PC-9 (cell line): ENCODE measurements around the gene HIPK4. TPM values are rescaled to one million over a fixed set of nuclear protein-coding genes. Genes with fewer than 3 reads are reported as not detected.

Experiments
- BruUV-seq: library from RNA; stranded (reverse); fragments of 400-500 nt; replicated peaks from 2 replicates; lab custom pipeline; 2021; lab: Mats Ljungman, UMichigan
- CTCF ChIA-PET: fragments of 300-600 bp; sonication (Branson Sonifier 250); formaldehyde crosslinking; loops from one replicate; lab custom pipeline; 2022; ENCODE audit warnings: antibody characterized with exemption; lab: Charles Lee
- POLR2A ChIA-PET: fragments of 300-600 bp; sonication (Branson Sonifier 250); formaldehyde crosslinking; loops from one replicate; lab custom pipeline; 2022; ENCODE audit warnings: antibody characterized with exemption; ENCODE audit not compliant: unreplicated experiment; lab: Charles Lee
- DNase-seq, 2 experiments: peaks; one replicate each; pipeline versions ENCODE4 v3.0.0 to v3.0.0-alpha.2; 2015 to 2022; ENCODE audit warnings: mixed read lengths in 1 of 2
- H2AFZ ChIP-seq: fragments of 200-600 bp; sonication (generic); 2 replicates; pipeline ENCODE4 v1.8.1; 2017; ENCODE audit warnings: antibody characterized with exemption
- H3F3A ChIP-seq: fragments of 200-600 bp; sonication (generic); 2 replicates; pipeline ENCODE4 v1.8.1; 2017; ENCODE audit warnings: antibody characterized with exemption, mild to moderate bottlenecking, low read depth; ENCODE audit not compliant: insufficient read depth
- H3K27ac ChIP-seq: fragments of 200-600 bp; sonication (generic); 2 replicates; pipeline ENCODE4 v1.6.1; 2016; ENCODE audit warnings: mixed run types
- H3K27me3 ChIP-seq: fragments of 200-600 bp; sonication (generic); 2 replicates; pipeline ENCODE4 v1.6.1; 2016; ENCODE audit warnings: low read depth, mixed run types; ENCODE audit not compliant: insufficient read depth
- H3K36me3 ChIP-seq: fragments of 200-600 bp; sonication (generic); 2 replicates; pipeline ENCODE4 v1.6.1; 2016; ENCODE audit warnings: low read depth, mixed run types
- H3K4me1 ChIP-seq: fragments of 200-600 bp; sonication (generic); replicated peaks from 2 replicates; pipeline ENCODE4 v1.6.1; 2016; ENCODE audit warnings: mixed run types; ENCODE audit not compliant: insufficient read depth
- H3K4me2 ChIP-seq: fragments of 200-600 bp; sonication (generic); 2 replicates; pipeline ENCODE4 v1.6.1; 2017; ENCODE audit warnings: mixed run types
- H3K4me3 ChIP-seq: fragments of 200-600 bp; sonication (generic); 2 replicates; pipeline ENCODE4 v1.6.1; 2016; ENCODE audit warnings: mixed run types
- H3K79me2 ChIP-seq: fragments of 200-600 bp; sonication (generic); 2 replicates; pipeline ENCODE4 v1.6.1; 2017; ENCODE audit warnings: low read depth, mixed run types
- H3K9me2 ChIP-seq: fragments of 200-600 bp; sonication (generic); 2 replicates; pipeline ENCODE4 v1.8.1; 2017; ENCODE audit warnings: mild to moderate bottlenecking; ENCODE audit not compliant: insufficient read depth
- H3K9me3 ChIP-seq: fragments of 200-600 bp; sonication (generic); 2 replicates; pipeline ENCODE4 v1.8.1; 2016; ENCODE audit warnings: low read depth; ENCODE audit not compliant: insufficient read depth
- H4K20me1 ChIP-seq: fragments of 200-600 bp; sonication (generic); 2 replicates; pipeline ENCODE4 v1.8.1; 2017; ENCODE audit not compliant: insufficient read depth
- EZH2 ChIP-seq: fragments of 200-600 bp; sonication (generic); IDR thresholded peaks from 2 replicates; pipeline ENCODE4 v1.8.0; 2017; ENCODE audit warnings: antibody characterized with exemption, low read depth
- intact Hi-C: fragments of 100-400 bp; cut with micrococcal nuclease; formaldehyde crosslinking; loops from one replicate; pipeline ENCODE4 v1.10.0; 2022; ENCODE audit not compliant: unreplicated experiment
- total RNA-seq: library from RNA; stranded (reverse); gene quantifications from 2 replicates; pipeline ENCODE4 v1.2.3, GENCODE V29; 2021
- TF ChIP-seq, protein P1 (sequence below): fragments of 200-600 bp; sonication (generic); conservative IDR thresholded peaks from 2 replicates; pipeline ENCODE4 v1.6.1; 2017; ENCODE audit warnings: mixed run types, antibody characterized with exemption, mild to moderate bottlenecking, moderate library complexity

Gene HIPK4
- total RNA-seq, 1 experiment from 2014 or later: 0.37 TPM

DNA sequence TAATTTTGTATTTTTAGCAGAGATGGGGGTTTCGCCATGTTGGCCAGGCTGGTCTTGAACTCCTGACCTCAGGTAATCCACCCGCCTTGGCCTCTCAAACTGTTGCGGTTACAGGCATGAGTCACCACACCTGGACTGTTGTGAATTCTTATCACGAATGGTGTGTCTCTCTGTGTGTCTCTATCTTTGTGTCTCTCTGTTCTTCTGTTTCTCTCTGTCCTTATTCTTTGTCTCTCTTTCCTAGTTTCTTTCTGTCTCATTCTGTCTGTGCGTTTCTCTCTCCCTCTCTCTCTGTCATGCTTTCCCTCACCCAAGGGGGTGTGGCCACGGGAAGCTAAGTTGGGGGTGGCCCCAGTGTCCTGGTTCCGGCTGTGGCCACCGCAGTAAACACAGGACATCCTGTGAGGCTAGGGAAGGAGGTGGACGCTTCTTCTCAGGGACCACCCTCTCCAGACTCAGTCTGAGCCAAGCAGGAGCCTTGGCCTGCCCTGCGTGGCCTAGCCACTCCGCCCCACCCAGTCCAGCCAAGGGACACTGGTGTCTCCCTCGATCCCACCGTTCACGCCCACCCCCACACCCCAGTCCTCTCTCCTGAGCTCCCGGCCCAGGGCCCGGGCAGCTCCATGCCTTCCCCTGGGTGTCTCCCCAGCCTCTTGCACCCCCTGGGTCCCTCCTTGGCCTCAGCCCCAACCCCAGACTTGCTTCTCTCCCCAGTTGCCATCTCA lies 27.1 kb upstream of the HIPK4 start:
- no peak overlapping the region for H3K4me3 ChIP-seq

DNA sequence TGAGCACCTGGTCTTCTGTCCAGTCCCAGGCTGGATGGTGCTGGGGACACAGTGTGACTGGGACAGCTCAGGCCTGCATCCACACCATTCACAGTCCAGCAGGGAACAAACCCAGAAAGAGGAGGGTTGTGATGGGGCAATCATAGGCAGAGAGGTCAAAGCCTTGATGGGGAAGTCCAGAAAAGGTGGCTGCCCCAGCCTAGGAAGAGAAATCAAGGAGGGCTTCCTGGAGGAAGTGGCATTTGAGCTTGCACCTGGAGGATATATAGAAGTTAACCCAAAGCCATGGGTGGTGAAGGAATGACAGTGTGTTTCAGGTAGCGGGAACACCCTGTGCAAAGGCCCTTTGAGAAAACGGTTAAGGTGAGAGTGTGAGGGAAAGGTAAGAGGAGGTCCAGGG lies 25.8 kb upstream of the HIPK4 start:
- TF ChIP-seq EZH2: no peak
- TF ChIP-seq, protein P1, sequence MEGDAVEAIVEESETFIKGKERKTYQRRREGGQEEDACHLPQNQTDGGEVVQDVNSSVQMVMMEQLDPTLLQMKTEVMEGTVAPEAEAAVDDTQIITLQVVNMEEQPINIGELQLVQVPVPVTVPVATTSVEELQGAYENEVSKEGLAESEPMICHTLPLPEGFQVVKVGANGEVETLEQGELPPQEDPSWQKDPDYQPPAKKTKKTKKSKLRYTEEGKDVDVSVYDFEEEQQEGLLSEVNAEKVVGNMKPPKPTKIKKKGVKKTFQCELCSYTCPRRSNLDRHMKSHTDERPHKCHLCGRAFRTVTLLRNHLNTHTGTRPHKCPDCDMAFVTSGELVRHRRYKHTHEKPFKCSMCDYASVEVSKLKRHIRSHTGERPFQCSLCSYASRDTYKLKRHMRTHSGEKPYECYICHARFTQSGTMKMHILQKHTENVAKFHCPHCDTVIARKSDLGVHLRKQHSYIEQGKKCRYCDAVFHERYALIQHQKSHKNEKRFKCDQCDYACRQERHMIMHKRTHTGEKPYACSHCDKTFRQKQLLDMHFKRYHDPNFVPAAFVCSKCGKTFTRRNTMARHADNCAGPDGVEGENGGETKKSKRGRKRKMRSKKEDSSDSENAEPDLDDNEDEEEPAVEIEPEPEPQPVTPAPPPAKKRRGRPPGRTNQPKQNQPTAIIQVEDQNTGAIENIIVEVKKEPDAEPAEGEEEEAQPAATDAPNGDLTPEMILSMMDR: no peak
- H3K27ac ChIP-seq: no peak overlapping the region
- ChIA-PET CTCF (interaction anchor here (0.5 kb wide), 1 partner anchor 252 kb away, joined by 6 read pairs; no protein-coding TSS in a partner anchor), POLR2A (no interaction called here)
- no peaks in the 10 kb centered on the region for H3K9me3 ChIP-seq
- intact Hi-C loops: no loop called here
- H2AFZ ChIP-seq: no peak overlapping the region
- H3K4me3 ChIP-seq: no peak overlapping the region
- no peaks in the 10 kb centered on the region; the same call in 1 of the 2 replicates for H3K4me1 ChIP-seq
- H3K4me2 ChIP-seq: no peak overlapping the region
- H3K36me3 ChIP-seq: no peaks in the 10 kb centered on the region
- H3K9me2 ChIP-seq: no peaks in the 10 kb centered on the region
- H3K27me3 ChIP-seq: no peaks in the 10 kb centered on the region
- no peaks in the 10 kb centered on the region for H4K20me1 ChIP-seq
- no peaks in the 10 kb centered on the region for H3K79me2 ChIP-seq
- peaks cover 14% of the 10 kb centered on the region for H3F3A ChIP-seq
- no peak for DNase-seq
- BruUV-seq: no TSS peak

More for the DNA sequence above, 27.1 kb upstream of the HIPK4 start:
- Histone ChIP-seq H2AFZ (no peak overlapping the region), H3K4me1 (peaks cover 8% of the 10 kb centered on the region), H3K9me3 (no peaks in the 10 kb centered on the region), H4K20me1 (no peaks in the 10 kb centered on the region), H3K4me2 (no peak overlapping the region), H3F3A (peaks cover 18% of the 10 kb centered on the region), H3K36me3 (no peaks in the 10 kb centered on the region), H3K27me3 (no peaks in the 10 kb centered on the region), H3K27ac (no peak overlapping the region), H3K79me2 (no peaks in the 10 kb centered on the region), H3K9me2 (no peaks in the 10 kb centered on the region)
- no TSS peak for BruUV-seq
- TF ChIP-seq, protein P1: no peak
- intact Hi-C loops: no loop called here
- DNase-seq: peak in 1 of 2 experiments; percentile 40
- ChIA-PET POLR2A (interaction anchor here (0.5 kb wide), 1 partner anchor 22 kb away, joined by 5 read pairs; no protein-coding TSS in a partner anchor), CTCF (interaction anchor here (0.6 kb wide), 1 partner anchor 77 kb away, joined by 8 read pairs; no protein-coding TSS in a partner anchor)

- TF ChIP-seq, protein P1: no peak
- TF ChIP-seq EZH2: no peak
- H4K20me1 ChIP-seq: no peaks in the 10 kb centered on the region
- intact Hi-C loops: no loop called here
- H3K27ac ChIP-seq: no peak overlapping the region
- no peaks in the 10 kb centered on the region for H3K9me2 ChIP-seq
- ChIA-PET CTCF (interaction anchor here (0.5 kb wide), 1 partner anchor 251 kb away, joined by 6 read pairs; no protein-coding TSS in a partner anchor), POLR2A (interaction anchor here (0.6 kb wide), 1 partner anchor 34 kb away, joined by 4 read pairs; no protein-coding TSS in a partner anchor)
- H3K4me2 ChIP-seq: no peak overlapping the region
- H3K4me3 ChIP-seq: no peak overlapping the region
- H3K4me1 ChIP-seq: no peaks in the 10 kb centered on the region; the same call in 1 of the 2 replicates
- peaks cover 14% of the 10 kb centered on the region for H3F3A ChIP-seq
- BruUV-seq: no TSS peak
- DNase-seq: no peak
- H3K79me2 ChIP-seq: no peaks in the 10 kb centered on the region
- no peaks in the 10 kb centered on the region for H3K36me3 ChIP-seq
- H3K9me3 ChIP-seq: no peaks in the 10 kb centered on the region
- no peak overlapping the region for H2AFZ ChIP-seq
- H3K27me3 ChIP-seq: no peaks in the 10 kb centered on the region
Measured at GRCh38 chr19:40414542-40415535, 24.9 kb upstream of the HIPK4 start.
